Limb (tissue), 2 donors: ENCODE measurements around the gene MRM2.

Experiments used
- DNase-seq, 2 donors: peaks; one replicate each; pipeline ENCODE4 v3.0.0-alpha.2; 2016; ENCODE audit errors: extremely low spot score in 2 of 2

The MRM2 gene

DNA sequence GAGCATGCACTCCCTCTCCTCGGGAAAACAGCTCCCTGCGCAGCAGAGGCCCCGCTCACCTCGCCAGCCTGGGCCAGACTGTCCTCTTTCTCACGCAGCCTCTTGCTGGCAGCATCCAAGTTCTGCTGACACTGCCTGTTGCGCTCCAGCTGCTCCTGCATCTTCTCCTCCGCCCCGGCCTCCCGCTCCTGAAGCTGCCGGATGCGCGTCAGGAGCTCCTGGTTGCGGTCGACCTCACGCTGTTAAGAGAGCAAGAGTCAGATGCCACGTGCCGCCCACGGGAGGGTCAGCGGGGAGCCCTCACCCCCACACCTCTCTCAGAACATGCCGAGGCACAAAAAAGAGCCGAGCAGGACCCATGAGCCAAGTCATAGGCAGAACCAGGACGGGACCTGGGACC is 19.5 kb downstream of the MRM2 start:
- DNase-seq, result no peak

DNA sequence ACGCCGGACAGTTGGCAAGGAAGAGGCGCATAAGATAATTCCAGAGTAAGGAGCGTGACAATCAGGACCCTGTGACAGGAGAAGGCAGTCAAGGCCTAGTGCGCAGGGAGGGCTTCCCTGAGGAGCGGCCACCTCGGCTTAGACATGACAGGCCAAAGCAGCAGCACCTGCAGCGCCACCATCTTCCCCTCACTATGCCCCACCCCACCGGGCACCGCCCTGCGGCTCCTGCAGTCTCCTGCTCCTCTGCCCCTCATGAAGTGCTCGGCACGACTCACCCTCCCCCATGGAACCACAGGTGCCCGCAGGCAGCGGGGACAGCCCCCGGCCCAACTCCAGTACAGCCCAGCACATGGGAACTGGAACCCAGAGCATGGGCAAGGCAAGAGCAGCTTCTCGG is 21.1 kb downstream of the MRM2 start:
- no peak for DNase-seq

DNA sequence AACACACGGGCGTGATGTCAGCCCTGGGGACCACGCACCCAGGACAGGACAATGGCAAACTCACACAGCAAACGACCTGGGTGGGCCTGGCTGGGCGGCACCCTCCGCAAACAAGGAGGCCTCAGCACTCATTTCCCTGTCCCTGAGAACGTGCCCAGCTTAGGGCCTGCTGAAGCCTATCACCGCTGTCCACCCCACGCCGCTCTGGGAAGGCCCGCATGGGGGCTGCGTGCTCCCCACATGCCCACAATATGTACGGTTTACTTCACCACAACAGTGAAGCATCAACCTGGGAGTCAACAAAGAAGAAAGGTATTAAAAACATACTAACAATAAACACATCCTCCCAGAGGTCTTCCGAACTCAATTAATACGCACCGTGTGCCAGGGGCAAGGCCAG is 21.5 kb downstream of the MRM2 start:
- DNase-seq, result no peak

DNA sequence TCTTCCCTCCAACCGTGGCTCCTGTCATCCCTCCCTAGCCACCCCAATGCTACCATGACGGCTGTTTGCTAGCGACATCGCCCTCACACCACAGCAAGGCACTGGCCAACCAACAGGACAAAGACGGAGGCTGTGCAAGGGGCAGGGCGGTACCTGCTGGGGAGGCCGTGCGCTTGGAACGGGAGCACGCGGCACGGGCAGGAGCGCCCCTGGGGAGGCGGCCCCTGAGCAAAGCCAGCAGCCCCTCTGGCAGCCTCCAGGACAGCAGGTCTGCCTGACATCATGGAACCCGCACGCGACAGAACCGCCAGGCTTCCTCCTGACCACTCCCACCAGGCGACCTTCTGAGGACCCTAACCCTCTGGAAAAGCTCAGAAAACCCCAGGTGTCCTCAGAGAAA is 22.0 kb downstream of the MRM2 start:
- no peak for DNase-seq

DNA sequence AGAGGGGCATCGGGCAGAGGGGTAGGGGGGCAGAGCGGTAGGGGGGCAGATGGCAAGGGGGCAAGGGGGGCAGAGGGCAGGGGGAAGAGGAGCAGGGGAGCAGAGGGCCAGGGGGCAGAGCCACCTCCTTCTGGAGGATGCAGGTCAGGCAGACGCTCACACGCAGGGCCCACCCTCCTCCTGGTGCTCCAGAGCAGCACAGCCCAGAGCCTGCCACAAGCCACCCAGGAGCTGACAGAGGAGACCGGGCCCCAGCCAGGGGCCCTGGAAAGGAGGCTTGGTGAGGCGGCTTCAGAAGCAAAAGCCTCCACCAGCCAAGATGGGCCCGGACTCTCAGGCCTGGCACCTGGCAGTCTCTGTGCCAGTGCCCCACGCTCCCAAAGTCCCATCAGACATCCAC is 22.4 kb downstream of the MRM2 start:
- no peak for DNase-seq

DNA sequence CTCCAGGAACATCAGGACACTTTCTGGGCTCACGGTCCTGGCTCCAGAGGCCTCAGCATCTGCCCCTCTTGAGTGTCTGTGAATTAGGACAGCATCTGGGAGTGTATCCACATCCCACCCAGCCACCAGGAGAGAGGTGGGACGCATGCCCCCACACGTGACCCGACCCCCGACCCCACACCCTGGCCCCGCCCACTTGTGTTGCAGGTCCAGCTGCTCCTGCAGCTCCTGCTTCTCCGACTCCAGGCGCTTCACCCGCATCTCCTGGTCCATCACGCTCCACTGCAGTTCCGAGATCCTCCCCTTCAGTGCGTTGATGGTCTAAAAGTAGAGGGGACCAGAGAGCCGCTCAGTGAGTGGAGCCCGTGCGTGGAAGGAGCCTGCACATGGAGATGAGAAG is 22.9 kb downstream of the MRM2 start:
- DNase-seq, result no peak

DNA sequence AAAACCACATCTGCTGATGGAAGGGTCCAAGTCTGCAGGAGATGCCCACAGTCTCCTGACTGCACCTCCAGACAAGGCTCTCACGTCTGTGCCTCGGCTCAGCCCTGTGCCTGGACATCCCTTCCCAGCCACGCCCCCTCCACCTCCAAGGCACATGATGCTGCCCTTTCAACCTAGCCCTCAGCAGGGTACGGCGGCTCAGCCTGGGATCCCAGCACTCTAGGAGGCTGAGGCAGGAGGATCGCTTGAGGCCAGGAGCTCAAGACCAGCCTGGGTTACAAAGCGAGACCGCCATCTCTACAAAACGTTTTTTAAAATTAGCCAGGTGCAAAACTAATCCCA is 23.6 kb downstream of the MRM2 start:
- DNase-seq, result no peak

DNA sequence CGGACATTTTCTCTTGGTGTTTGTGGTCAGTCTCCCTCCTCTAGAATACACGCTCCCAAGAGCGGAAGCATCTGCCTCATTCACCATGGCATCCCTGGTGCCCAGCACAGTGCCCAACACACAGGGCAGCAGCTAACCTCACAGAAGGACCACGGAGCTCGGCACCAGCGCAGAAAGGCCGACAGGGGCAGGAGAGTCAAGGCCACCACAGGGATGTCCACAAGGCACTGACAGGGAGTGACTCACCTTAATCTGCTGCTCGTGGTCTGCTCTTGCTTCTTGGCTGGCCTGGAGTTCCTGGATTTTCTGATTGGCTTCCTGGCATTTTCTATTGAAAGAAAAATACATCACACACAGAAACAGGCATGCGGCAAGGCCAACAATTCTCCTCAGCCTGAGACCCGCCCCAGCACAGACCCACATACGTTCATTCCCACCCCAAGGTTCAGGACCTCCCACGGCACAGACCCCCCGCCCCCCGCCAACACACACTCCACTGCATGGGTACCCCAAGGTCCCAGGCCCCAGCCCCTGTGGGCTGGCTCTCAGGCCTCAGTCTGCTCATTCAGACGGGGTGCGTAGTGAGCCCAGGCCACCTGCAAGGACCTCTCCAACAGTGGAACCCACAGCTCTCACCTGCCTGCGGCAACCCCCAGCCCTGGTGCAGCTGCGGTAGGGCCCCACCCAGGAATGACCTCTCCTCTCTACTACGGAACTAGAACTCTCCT is 24.1 kb downstream of the MRM2 start:
- no peak for DNase-seq

DNA sequence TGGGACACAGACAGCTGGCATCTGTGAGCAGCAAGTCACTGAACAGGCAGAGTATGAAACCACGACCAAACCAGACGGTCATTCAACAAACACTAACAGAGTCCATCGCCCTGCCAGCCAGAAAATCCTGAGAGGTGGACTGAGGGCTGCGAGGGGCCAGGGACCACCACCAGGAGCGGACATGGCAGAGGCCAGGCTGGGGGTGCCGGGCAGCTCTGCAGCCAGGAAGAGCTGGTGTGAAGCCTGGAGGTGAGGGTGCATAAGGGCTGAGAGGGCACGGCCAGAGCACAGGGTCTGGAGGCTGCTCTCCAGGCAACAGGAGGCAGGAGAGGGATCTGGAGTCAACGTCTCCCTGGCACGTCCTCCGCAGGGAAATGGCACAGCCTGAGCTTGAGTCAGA is 24.8 kb downstream of the MRM2 start:
- no peak for DNase-seq

DNA sequence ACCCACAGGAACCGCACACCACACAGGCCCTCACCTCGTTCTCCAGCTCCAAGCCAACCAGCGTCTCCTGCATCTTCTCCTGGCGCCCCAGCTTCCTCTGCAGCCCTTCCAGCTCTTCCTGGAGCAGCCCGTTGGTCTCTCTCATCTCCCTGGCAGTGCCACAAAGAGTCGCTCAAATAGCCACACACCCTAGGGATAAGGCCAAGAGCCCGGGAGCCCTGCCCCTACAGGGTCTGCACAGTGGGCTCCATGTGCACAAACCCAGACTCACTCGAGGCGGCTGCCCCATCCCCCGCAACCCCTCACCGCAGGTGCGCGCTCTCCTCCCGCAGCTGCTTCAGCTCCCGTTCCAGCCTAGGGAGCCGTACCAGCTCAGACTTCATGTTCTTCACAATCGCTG is 26.2 kb downstream of the MRM2 start:
- peak in 1 of 2 donors; percentile 7 for DNase-seq

DNA sequence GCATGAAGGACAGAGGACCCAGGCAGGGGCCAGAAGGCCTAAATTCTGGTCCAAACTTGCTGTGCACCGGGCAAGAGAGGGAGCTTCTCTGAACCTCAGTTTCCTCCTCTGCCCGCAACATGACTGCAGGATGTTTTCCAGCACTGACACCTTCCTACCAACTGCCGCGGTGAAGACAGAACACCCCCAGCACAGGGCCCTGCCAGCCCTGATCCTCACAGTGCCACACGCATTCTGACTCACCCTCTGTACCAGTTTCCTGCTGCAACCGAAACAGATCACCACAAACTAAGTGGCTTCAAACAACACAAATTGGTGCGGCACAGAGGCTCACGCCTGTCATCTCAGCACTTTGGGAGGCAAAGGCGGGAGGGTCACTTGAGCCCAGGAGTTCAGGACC is 27.4 kb downstream of the MRM2 start:
- peak in 1 of 2 donors; percentile 5 for DNase-seq

DNA sequence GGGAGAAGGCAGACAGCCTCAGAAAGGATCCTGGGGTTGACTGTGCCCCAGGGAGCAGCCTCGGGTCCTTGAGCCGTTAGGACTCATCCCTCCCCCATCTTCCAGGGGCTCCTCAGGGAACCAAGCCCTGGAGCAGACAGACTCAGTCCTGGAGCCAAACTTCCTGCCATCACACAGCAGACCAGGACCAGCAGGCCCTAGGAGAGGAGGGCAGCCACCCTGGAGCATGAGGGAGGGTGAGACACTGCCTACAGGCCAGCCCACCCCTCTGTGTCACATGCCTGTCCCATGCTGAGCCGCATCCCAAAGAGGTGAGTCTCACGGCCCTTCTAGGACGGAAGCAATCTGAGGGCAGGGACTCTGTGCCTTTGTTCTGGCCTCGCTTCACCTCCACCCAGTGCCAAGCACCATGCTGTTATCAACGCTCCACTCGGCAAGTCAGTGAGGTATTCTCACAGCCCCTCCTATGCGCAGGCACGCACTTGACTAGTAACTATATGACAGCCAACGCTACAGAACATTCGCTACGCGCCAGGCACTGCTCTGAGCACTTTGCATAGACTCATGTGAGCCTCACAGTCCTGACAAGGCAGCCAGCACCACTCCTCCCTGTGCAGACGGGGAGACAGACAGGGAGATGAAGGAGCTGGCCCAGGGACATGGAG is 28.3 kb downstream of the MRM2 start:
- peak in 1 of 2 donors; percentile 16 for DNase-seq

DNA sequence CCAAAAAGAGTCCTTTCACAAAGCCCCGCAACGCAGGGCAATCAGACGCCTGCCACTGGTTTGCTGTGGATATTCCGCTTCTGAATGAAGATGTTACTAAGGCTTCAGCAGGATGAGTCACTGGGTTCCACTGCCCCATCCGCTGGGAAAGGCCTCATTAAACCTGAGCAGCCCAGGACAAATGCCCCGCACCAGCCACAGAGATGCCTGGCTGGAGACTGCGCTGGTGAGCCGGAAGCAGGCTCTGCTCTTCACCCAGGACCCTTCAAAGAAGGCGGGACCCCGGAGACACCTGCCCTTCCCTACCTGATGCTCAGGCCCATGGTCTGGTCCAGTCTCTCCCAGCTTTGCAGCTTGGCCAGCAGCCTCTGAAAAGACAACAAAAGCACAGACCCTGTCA is 29.1 kb downstream of the MRM2 start:
- DNase-seq, result peak in 1 of 2 donors; percentile 9

DNA sequence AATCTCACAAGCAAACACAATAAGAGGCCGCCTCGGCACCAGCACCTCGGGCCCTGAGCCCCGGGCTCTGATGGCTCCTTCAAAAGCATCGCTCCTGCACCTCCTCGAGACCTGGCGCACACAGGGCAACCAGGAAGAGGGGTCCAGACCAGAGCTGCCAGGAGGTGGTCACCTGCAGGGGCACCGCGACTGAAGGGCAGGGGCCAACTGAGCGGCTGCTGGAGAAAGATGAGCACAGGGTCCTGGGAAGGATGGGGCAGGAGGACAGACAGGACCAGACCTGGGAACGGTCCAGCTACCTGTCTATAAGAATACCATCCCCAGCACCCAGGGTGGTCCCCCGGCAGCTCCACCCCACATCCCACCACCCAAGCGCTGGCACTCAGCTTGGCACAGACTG is 30.1 kb downstream of the MRM2 start:
- DNase-seq, result no peak

DNA sequence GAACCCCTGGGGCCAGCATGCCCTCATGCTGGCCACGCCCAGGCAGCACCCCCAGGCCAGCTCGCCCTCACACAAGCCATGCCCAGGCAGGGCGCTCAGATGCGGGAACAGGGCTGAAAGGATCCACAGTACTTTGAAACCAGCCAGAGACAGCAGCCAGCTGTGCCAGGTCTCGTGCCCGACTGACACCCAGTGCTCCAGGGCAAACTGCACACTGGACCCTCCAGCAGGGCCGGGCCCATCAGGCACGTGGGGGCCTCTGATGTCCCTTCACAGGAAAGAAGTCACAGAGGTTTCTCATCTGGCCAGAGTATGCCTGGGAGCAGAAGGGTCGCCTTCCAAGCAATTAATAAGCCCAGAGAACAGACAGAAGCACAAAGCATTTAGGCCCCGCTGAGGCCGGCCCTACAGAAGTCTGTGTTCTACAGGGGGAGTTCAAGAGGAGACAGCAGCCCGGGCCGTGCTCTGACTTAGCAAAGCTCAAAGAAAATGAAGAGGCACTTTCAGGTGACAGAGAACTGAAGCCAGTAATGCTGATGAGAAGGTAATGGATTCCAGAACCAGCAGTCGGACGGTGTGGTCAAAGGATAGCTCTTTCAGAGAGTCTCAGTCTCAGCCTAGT is 30.6 kb downstream of the MRM2 start:
- DNase-seq, result no peak

DNA sequence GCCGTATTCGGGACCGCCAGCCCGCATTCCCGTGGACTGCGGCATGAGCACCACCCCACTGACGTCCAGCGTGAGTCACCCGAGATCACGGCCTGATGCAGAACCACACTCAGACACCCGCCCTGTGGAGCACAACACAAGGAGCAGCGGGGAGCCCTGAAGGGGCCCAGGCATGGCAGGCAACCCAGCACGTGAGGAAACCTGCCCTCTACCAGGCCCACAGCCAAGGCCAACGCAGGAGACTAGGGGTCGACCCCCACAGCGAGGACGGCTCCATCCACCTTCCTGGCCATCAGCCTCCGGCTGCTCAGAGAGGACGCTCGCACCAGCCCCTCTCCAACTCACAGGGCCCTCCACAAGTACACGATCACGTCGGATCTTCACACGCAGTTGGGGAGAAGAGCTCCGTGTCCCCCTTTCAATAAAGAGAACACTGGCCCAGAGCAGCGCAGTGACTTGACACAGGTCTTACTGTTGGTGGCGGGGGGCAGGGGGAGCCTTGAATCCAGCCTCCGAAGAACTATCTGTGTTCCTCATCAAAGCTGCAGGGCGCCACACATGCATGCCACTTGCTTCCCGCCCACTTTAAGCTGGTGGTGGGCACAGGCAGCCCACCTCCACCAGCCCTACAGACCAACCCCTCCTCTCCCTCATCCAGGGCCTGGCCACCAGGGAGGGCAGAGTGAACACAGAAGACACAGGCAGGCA is 31.3 kb downstream of the MRM2 start:
- no peak for DNase-seq

DNA sequence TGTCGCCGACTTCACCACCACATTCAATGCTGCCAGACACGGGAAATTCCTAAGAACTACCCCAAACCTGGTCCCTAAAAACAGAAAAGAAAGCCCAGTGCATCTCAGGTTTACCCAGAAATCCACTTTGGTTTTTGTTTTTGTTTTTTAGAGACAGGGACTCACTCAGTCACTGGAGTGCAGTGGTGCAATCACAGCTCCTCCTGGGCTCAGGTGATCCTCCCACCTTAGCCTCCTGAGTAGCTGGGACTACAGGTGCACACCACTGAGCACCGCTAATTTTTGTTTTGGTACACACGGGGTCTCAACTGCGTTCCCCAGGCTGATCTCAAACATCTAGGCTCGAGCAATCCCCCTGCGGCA is 32.1 kb downstream of the MRM2 start:
- DNase-seq, result no peak

DNA sequence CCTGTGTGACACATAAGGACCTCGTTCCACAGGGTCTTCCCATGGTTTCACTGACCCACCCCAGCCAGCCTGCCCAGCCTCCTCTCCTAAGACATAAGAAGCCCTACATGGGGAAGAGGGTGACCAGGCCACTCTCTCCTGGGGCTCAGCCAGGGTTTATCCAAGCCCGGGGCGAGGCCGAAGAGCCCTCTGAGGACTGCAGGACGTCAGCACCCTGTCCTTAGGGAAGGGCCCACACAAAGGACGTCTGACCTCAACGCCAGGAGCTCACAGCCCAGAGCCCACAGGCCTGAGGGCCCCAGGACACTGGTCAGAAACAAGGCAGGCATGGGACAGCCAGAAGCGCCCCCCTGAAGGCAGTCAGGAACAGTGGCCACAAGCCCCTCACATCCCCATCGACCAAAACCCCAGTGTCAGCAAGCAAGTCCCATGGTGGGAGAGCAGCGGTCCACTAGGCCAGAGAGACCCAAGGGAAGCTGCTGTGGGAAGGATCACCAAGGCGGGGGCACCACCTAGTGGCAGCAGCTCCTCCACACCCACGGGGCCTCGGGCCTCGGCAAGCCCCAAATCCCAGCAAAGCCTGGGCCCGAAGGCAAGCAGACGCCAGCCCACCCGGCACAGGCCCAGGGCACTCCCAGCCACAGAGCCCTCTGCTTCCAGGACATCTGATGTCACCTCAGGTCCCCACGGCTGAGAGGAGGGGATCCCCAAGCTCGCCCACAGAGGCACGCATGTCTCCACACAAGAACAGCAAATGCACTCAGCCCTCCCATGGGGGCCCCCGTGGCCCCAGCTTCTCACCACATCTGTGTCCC is 32.7 kb downstream of the MRM2 start:
- DNase-seq, result peak; percentile 34 to 86

DNA sequence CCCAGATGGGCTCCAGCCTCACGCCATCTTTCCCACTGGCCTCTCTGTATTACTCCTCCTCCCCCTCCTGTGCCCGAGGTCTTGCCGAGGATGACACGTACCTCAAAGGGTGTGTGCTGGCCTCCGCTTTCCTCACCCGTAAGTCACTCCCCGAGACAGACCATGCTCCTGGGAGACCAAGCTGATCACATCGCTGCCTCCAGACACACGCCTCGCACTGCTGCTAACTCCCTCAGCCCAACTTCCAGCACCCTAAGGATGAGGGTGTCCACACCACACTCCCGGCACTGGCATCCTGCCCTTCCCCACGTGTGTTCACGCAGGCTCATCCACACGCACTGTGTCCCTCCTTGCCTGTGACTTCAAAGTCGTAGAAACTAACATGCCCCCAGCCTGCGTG is 33.3 kb downstream of the MRM2 start:
- DNase-seq, result no peak

DNA sequence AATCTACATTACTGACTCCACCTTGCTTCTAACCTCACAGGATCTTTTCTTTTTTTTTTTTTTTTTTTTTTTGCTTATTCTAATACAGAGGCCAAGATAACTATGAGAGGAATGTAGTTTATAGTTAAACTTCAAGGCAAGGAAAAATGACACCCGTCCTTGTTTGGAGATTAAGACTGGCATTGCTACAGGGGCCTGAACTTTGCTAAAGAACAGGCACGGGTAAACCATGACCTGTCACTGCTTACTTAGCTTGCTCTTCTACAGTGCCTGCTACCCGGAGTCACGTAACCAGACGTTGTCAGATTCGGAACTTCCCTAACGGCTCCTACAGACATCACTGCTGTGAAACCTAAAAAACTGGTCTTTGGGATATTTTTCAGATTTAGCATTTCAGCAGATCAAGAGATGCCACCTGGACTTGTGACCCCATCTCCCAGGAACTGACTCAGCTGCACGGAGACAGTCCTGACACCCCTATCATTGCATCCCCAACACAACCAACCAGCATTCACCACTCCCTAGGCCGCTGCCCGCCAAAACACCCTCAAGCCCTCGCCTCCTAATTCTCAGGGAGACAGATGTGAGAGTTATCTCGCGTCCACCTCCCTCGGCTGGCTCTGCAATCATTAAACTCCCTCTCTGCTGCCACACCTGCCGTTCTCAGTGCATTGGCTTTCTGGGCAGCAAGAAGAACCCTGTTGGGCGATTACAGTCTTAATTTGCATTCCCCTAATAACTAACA is 36.8 kb downstream of the MRM2 start:
- no peak for DNase-seq

DNA sequence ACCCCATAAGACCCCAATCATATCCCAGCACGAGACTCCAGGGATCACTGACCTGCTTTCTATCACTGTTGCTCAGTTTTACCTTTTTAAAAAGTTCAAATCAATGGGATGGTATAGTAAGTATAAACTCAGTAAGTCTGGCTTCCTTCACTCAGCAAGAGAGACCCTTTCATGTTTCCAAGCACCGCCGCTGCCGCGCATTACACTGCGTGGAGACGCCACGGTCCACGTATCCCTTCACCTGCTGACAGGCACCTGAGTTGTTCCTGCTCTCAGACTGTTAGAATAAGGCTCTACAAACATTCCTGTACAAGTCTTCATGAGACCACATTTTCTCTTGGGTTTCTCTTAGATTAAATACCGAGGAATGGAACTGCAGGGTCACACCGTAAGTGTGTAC is 37.6 kb downstream of the MRM2 start:
- no peak for DNase-seq
